ENCODE results near the gene CKAP5. TPM values are rescaled to one million over a fixed set of nuclear protein-coding genes. Genes with fewer than 3 reads are reported as not detected.
"Not testable (repeated sequence)": the region's sequence is repeated elsewhere in the genome, so short reads cannot be mapped to it uniquely, and the experiment has no call there.

Gene CKAP5
- polyA plus RNA-seq, 4 donors = 79.9 to 118 (median 98.6) TPM

DNA sequence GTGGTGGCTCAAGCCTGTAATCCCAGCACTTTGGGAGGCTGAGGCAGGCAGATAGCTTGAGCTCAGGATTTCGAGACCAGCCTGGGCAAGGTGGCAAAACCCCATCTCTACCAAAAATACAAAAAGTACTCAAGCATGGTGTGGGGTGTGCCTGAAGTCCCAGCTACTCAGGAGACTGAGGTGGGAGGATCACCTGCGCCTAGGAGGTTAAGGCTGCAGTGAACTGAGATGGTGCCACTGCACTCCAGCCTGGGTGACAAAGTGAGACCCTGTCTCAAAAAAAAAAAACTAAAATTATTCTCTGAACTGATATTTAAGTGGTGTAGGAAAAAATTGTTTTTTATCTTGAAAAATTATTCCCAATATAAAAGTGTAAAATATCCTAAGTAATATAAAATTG lies 46.4 kb downstream of the CKAP5 start:
- DNase-seq (ENCODE audit: low read depth in 4 of 4, low spot score in 3 of 4) = not testable (repeated sequence)

DNA sequence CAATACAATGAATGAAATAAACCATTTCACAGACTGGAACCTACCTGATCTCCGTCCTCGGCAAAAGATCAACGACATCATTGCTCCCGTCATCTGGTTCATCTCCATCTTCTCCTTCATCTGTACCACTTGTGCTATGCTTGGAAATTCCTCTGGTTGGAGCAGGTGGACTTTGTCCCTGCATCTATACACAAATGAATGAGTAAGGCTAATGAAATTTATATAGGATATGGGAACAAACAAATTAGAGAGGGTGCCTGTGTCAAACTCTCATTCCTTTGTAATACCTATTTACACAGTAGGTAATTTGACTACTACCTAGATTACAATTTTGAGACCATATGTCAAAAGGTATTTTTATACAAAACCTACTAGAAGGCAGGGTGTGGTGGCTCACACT lies 67.7 kb downstream of the CKAP5 start:
- no peak for DNase-seq (ENCODE audit: low read depth in 4 of 4, low spot score in 3 of 4)

DNA sequence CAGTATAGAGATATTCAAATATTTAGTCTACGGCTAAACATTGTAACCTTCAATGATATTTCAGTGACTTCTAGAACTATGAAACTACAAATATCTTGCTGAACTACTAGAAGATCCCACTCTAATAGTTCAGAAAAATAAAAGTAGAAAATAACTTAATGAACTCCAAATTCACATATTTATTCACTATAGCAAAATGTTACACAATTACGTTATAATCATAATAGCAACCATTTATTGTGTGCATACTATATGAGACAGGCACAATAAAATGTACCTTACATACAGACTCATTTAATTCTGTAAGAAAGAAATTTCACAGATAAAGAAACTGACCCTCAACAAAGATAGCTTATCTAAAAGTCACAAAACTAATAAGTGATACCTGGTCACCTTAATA lies 69.2 kb downstream of the CKAP5 start:
- DNase-seq (ENCODE audit: low read depth in 4 of 4, low spot score in 3 of 4) = no peak

DNA sequence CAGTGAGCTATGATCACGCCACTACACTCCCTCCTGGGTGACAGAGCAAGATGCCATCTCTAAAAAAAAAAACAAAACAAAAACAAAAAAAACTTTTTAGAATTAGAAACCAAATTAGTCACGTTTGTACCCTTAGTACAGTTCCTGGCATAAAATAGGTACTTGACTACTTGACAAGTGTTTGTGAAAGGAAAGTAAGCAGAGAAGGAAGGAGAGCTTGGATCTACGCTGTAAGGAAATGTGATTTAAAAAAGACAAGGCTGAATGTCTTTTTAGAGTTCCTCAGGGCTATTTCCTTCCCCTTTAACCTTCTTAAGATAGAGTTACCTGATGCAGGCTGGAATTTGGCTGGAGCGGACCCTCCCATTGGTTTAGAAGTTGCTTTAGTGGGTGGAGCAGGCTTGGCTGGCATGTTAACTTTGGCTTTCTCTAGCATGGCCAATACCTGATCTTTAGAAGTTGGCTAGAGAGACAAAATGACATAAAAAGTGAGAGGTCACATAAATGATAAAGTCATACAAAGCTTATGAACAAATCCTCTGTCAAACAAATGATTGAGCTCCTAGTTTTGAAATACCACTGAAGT lies 76.4 kb downstream of the CKAP5 start:
- no peak for DNase-seq (ENCODE audit: low read depth in 4 of 4, low spot score in 3 of 4)

DNA sequence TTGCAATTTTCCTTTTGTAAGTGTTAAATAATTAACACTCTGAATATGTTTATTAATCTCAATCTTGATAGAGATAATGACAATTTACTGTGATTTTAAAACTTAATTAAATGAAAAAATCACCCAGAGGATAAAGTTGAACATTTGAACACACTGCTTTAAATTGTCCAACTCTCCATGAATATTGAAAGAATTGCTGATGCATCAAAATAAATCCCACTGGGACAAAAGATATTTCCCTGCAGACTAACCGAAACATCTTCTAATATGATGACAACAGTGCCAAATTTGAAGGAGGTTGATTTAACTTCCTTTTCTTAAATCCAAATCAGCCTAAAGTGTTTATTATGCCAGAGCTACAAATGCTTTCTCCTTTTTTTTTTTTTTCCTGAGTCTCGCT lies 79.4 kb downstream of the CKAP5 start:
- DNase-seq (ENCODE audit: low read depth in 4 of 4, low spot score in 3 of 4) = no peak

DNA sequence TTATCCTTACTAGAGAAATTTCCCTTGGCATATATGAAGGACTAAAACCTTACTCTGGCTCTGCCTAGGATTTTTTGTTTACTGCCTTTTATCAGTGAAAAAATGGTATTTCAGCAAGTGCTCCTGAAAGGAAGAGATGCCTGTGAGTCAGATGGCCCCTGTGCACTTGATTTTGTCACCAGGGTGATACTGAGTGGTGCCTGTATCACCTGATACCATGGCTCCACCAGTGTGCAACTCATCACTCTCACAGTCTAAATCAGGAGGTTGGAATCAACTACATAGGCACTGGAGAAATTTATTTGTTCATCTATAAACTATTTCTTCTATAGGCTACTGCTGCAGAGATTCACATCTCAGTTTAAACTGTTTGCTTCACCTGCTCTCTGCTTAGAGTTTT lies 83.8 kb downstream of the CKAP5 start:
- DNase-seq (ENCODE audit: low read depth in 4 of 4, low spot score in 3 of 4) = no peak

DNA sequence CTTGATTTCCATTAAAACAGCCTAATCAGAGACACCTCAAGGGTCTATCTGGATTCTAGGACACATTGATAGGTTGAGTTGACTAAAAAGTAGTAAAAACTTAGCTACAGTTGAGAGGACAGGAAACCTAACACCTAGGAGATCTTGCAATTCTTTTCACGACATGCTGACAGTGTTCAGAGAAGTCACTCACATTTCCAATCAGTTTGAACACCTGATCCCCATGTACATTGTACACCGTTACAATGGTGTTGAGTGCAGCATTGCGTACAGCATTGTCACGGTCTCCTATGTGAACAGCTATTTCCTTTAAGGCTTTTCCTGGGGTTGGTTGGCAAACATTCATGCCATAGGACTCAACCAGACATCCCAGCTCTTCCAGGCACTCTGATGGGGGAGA lies 84.3 kb downstream of the CKAP5 start:
- no peak for DNase-seq (ENCODE audit: low read depth in 4 of 4, low spot score in 3 of 4)

DNA sequence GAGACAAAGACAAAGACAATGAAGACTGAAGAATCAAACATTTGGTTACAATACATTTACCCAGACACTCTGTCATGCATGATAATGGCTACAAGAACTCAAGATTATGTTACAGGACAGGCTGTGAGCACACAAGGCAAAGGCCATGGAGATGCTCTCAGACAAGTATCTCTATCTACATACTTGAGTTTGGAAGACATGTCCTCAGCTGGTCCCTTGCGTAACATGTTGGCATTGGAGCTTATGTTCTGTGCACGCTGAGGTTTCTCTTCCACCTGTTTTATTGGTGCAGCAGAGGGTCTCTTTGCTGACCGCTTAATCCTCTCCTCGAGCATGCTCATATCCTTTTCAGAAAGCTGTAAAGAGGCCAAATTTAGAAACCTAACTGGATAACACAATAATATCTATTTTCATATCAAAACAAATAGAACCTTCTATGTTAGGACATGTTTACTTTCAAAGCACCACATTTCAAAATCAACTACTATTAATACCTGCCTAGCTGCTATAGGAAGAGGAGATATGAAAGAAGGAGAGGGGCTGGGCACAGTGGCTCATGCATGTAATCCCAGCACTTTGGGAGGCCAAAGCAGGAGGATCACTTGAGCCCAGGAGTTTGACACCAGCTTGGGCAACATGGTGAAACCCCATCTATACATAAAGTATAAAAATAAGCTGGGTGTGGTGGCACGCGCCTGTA lies 85.5 kb downstream of the CKAP5 start:
- no peak for DNase-seq (ENCODE audit: low read depth in 4 of 4, low spot score in 3 of 4)

DNA sequence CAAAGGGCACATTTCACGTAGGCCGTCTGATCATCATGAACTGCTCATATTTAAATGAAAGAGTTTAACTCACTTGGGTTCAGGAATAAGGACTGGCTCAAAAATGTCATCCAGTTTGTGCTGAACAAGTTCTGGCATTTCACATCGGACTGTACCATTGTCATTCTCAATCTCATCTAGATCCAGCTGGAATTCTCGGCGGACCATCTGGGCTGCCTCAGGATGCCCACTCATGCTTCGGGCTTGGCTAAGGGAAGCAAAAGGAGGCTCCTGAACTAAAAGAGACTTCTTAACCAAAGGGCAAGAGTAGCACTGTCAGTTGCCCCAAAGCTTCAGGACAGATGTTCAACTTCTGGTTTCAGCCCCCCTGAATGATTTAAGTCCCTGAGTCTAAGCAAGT lies 86.9 kb downstream of the CKAP5 start:
- no peak for DNase-seq (ENCODE audit: low read depth in 4 of 4, low spot score in 3 of 4)

DNA sequence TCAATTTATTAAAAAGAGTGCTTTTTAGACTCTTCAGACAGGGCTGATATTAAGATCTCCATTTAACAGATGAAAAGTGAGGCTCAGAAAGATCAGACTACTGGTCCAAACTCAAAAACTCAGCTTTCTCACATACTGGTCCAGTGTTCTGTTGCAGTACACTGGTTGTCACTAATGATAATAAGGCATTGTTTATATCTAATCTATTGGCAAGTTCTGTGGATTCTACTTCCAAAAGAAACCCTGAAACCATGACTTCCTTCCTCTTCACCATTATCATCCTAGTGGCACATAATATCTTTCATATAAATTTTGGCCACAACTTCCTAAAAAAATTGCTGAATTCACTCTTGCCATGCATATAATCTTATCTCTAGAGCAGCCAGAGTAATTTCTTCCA lies 90.1 kb downstream of the CKAP5 start:
- no peak for DNase-seq (ENCODE audit: low read depth in 4 of 4, low spot score in 3 of 4)

DNA sequence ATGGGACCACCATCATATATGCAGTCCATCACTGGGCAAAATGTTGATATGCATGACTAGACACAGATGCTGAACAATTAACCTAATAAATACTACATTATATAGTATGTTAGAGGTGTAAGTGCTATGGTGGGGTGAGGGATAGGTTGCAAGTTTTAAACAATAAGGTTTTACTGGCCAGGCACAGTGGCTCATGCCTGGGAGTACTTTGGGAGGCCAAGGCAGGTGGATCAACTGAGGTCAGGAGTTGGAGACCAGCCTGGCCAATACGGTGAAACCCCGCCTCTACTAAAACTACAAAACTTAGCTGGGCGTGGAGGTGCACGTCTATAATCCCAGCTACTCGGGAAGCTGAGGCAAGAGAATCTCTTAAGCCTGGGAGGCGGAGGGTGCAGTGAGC lies 98.9 kb downstream of the CKAP5 start:
- no peak for DNase-seq (ENCODE audit: low read depth in 4 of 4, low spot score in 3 of 4)

DNA sequence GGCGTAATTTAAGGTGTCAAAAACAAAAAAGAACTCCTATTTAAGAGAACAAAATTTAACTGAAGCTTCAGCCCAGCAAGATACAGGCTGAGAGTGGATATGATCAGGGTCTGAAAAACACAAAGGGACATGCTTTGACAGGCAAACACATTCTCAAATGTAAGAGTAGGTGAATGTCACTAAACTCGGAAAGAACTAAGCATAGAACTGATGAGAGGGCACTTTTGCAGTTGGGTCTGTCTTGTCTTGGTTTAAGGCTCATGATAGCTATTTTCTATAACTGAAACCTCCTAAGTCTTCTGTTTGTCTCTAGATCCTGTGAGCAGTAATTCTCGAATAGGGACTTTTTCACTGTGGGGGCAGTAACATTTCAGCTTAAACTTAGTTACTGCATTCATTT lies 100.1 kb downstream of the CKAP5 start:
- DNase-seq (ENCODE audit: low read depth in 4 of 4, low spot score in 3 of 4) = no peak

DNA sequence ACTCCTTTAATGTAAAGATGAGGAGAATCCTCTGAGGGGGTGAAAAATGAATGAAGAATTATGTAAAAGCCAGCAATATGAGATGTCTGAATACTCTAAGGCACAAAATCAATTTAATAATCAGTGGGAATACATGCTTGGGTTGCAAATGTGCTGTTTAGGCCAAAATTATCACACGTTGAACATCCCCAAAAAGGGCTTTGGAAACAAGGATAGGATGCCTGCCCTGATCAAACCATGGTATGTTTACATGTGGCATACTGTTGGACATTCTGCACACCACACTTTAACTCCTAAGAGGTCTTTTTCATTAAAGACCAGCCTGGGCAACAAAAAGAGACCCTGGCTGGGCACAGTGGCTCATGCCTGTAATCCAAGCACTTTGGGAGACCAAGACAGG lies 100.8 kb downstream of the CKAP5 start:
- DNase-seq (ENCODE audit: low read depth in 4 of 4, low spot score in 3 of 4) = no peak

DNA sequence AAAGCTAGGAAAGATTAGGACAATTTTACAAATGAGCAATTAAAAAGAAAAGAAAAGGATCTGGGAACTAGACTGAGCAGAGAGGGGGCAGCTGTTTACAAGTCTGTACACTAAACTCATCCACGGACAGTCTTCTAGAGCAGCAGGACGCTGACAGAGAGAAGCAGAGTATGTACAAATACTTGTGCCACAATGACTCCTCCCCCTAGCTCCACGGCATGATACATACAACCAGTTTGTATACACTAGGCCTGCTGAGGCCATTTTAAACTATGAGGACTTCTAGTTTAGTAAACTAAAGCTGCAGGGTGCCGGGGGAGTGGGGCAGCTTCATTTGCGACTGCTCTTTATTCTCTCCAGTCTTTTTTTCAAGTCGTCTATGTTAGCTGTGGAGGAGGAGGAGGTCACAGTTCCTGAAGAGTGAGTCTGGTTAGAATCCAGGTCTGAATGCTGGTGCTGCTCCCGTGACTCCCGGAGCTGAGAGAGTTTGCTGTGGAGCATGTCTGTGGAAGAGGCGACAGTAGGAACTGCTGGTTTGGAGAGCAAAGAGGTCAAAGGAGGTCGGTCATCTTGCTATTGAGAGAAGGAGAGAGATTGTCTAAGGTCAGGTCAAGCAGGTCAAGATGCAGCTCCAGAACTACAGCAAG lies 102.3 kb downstream of the CKAP5 start:
- DNase-seq (ENCODE audit: low read depth in 4 of 4, low spot score in 3 of 4) = no peak

DNA sequence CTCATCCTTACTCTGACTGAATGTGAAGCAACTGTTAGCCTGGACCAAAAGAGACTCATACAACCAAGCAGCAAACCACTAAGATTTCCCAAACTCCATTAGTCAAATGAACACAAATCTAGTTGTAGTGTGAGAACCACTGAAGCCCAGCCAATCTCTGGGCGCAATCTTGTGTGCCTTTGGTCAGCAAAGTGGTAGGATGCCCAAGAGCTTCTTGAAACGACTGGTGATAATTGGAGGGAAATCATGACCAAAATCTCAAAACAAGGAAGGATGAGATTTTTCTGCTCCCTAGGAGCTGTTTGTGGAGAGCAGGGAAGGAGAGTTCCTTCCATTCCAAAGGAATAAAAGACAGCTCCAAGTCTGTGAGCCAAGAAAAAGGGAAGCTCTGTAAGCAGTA lies 103.0 kb downstream of the CKAP5 start:
- no peak for DNase-seq (ENCODE audit: low read depth in 4 of 4, low spot score in 3 of 4)

DNA sequence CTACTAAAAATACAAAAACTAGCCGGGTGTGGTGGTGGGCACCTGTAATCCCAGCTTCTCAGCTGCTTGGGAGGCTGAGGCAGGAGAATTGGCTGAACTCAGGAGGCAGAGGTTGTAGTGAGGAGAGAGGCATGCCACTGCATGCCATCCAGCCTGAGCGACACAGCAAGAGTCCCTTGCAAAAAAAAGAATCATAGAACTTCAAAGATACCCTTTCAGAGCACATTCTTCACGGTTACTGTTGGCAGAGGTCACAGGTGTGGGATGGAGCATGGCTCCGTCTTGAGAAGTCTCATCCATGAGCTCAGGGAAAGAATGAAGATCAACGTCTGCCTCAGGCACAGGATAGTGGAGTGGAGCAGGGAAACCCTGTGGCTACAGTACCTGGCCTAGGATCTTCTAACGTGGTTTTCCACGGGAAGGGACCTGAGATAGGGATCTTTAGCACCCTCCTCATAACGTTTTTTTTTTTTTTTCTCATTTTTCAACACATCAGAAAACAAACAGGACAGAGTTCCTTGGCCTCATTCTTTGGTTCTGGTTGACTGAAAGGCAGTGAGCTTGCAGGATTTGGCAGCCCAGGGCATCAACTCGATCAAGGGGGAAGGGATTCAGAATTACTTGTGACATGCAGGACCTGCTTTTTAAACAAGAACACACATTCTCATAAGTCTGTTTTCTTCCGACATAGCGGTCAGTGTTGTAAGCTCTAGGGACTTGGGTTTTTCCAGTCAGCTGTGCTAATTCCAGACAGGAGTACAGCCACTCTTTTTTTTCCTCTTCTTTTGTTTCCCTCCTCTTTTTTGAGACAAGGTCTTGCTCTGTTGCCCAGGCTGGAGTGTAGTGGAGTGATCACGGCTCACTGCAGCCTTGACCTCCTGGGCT lies 104.2 kb downstream of the CKAP5 start:
- DNase-seq (ENCODE audit: low read depth in 4 of 4, low spot score in 3 of 4) = no peak

DNA sequence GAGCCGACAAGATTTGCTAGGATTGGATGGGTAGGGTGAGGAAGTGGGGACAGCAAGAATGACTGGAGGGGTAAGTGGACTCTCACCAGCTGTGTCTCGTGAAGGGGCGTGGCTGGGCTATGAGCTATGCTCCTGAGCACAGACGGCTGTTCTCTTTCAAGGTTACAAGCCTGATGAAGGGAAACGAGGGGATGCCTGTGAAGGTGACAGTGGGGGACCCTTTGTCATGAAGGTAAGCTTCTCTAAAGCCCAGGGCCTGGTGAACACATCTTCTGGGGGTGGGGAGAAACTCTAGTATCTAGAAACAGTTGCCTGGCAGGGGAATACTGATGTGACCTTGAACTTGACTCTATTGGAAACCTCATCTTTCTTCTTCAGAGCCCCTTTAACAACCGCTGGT lies 107.2 kb downstream of the CKAP5 start:
- no peak for DNase-seq (ENCODE audit: low read depth in 4 of 4, low spot score in 3 of 4)

DNA sequence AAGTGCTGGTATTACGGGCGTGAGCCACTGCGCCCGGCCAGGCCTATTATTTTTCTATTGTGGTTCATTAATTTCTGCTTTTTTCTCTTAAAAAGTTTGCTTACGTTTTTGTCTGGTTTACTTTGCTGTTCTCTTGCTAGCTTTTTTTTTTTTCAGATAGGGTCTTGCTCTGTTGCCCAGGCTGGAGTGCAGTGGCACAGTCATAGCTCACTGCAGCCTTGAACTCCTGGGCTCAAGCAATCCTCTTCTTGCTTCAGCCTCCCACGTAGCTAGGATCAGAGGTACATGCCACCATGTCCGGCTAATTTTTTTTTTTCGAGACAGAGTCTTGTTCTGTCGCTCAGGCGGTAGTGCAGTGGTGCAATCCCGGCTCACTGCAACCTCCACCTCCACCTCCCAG lies 108.4 kb downstream of the CKAP5 start:
- no peak for DNase-seq (ENCODE audit: low read depth in 4 of 4, low spot score in 3 of 4)

DNA sequence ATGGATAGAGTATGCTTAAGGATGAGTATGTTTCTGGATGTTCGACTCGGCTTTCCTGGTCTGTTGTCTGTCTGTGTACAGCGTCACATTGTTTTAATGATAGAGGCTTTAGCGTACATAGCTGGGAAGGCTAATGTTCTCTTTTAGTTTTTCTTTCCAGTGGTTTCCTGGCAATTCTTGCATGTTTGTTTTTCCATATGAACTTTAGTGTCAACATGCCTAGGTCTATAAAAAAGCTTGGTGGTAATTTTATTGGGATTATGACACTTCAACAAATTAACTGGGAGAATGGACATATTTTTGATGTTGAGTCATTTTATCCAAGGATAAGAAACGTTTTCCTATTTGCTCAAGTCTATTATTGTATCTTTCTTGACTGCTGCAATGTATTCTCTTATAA lies 109.5 kb downstream of the CKAP5 start:
- DNase-seq (ENCODE audit: low read depth in 4 of 4, low spot score in 3 of 4) = no peak

DNA sequence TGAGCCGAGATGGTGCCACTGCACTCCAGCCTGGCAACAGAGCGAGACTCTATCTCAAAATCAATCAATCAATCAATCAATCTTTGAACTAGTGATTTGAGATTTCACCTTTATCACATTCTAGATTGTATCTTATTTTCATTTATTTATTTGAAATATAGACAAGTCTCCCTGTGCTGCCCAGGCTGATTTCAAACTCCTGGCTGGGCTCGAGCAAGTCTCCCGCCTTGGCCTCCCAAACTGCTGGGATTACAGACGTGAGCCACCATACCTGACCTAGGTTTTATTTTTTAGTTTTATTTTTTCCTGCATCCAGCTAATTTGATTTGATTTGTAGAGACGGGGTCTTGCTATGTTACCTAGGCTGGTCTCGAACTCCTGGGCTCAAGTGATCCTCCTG lies 109.9 kb downstream of the CKAP5 start:
- no peak for DNase-seq (ENCODE audit: low read depth in 4 of 4, low spot score in 3 of 4)

DNA sequence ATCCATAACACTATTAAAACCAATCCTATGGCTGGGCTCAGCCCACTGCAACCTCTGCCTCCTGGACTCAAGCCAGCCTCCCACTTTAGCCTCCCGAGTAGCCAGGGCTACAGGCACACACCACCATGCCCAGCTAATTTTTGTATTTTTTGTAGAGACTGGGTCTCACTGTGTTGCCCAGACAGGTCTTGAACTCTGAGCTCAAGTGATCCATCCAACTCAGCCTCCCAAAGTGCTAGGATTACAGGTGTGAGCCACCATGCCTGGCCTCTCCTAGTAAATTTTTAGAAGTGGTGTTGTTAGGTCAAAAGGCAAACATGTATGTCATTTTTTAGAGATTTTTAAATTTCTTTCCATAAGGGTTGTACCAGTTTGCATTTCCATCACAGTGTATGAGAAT lies 112.8 kb downstream of the CKAP5 start:
- DNase-seq (ENCODE audit: low read depth in 4 of 4, low spot score in 3 of 4) = no peak
